Loucy (cell line): Measurements from ENCODE around the gene ZNF93.
"Not testable (repeated sequence)": the region's sequence is repeated elsewhere in the genome, so short reads cannot be mapped to it uniquely, and the experiment has no call there.

Experiments
- H2AFZ ChIP-seq: fragments of 200-600 bp; sonication (generic); 2 replicates; pipeline ENCODE4 v1.6.0; 2016; ENCODE audit warnings: antibody characterized with exemption, mild to moderate bottlenecking, low read length, moderate library complexity
- H3F3A ChIP-seq: fragments of 200-600 bp; 2 replicates; pipeline ENCODE4 v1.6.0; 2016; ENCODE audit warnings: antibody characterized with exemption, low read depth, mild to moderate bottlenecking
- H3K27me3 ChIP-seq: fragments of 200-600 bp; sonication (generic); 2 replicates; pipeline ENCODE4 v1.6.1; 2014; ENCODE audit warnings: low read length, mild to moderate bottlenecking; ENCODE audit not compliant: insufficient read depth, poor library complexity, severe bottlenecking
- H3K36me3 ChIP-seq: fragments of 200-600 bp; sonication (generic); 2 replicates; pipeline ENCODE4 v1.6.1; 2016; ENCODE audit warnings: low read length; ENCODE audit not compliant: insufficient read depth
- H3K4me1 ChIP-seq: fragments of 200-600 bp; sonication (generic); 2 replicates; pipeline ENCODE4 v1.5.1; 2014; ENCODE audit warnings: low read length, mild to moderate bottlenecking; ENCODE audit not compliant: insufficient read depth, poor library complexity, severe bottlenecking
- H3K4me2 ChIP-seq: fragments of 200-600 bp; sonication (generic); 2 replicates; pipeline ENCODE4 v1.6.0; 2014; ENCODE audit warnings: antibody characterized with exemption, low read length, low read depth, mild to moderate bottlenecking; ENCODE audit not compliant: poor library complexity, severe bottlenecking
- H3K4me3 ChIP-seq: fragments of 200-600 bp; sonication (generic); 2 replicates; pipeline ENCODE4 v1.5.1; 2014; ENCODE audit warnings: low read length, mild to moderate bottlenecking, mixed read lengths; ENCODE audit not compliant: poor library complexity, severe bottlenecking
- H3K79me2 ChIP-seq: fragments of 200-600 bp; sonication (generic); 2 replicates; pipeline ENCODE4 v1.6.1; 2014; ENCODE audit warnings: low read length; ENCODE audit not compliant: insufficient read depth
- H3K9ac ChIP-seq: fragments of 200-600 bp; sonication (generic); 2 replicates; pipeline ENCODE4 v1.6.0; 2014; ENCODE audit warnings: mild to moderate bottlenecking, low read depth, low read length, moderate library complexity; ENCODE audit not compliant: poor library complexity, severe bottlenecking
- H3K9me2 ChIP-seq: fragments of 200-600 bp; sonication (generic); replicated peaks from 2 replicates; pipeline ENCODE4 v1.6.1; 2016; ENCODE audit warnings: low read depth, low read length, mixed read lengths
- H3K9me3 ChIP-seq: fragments of 200-600 bp; sonication (generic); 2 replicates; pipeline ENCODE4 v1.6.1; 2014; ENCODE audit warnings: mild to moderate bottlenecking, antibody characterized with exemption, low read length, low read depth; ENCODE audit not compliant: insufficient read depth
- H4K20me1 ChIP-seq: fragments of 200-600 bp; sonication (generic); 2 replicates; pipeline ENCODE4 v1.6.0; 2014; ENCODE audit warnings: antibody characterized with exemption, low read length, mild to moderate bottlenecking; ENCODE audit not compliant: insufficient read depth, poor library complexity, severe bottlenecking
- CTCF ChIP-seq: fragments of 200-600 bp; sonication (generic); conservative IDR thresholded peaks from 2 replicates; pipeline ENCODE4 v1.5.1; 2014; ENCODE audit warnings: mild to moderate bottlenecking, antibody characterized with exemption, low read length
- EZH2phosphoT487 ChIP-seq: fragments of 200-600 bp; IDR thresholded peaks from 2 replicates; pipeline ENCODE4 v1.6.1; 2018; ENCODE audit warnings: antibody characterized with exemption, mild to moderate bottlenecking, moderate library complexity, borderline replicate concordance

The ZNF93 gene

DNA sequence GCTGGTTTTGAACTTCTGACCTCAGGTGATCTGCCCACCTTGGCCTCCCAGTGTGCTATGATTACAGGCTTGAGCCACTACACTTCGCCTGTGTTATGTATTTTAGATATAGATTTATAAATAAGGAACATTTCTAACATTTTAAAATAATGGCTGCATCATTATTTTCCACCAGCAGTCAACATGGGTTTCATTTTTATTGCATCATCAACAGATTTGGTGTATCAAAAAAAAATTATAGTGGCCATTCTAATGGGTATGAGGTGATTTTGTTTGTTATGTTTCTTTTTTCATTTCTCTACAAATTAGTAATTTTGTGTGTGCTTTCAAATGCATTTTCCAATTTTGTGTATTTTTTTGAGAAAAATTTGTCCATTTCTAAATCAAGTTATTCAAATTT lies 16.2 kb upstream of the ZNF93 start:
- H3K27me3 ChIP-seq, result no peaks in the 10 kb centered on the region
- no peak overlapping the region for H3K4me2 ChIP-seq
- no peak overlapping the region for H2AFZ ChIP-seq
- H3K4me1 ChIP-seq, result no peaks in the 10 kb centered on the region
- H3K79me2 ChIP-seq, result peaks cover 34% of the 10 kb centered on the region
- no peaks in the 10 kb centered on the region for H3K9me2 ChIP-seq
- no peak overlapping the region for H3K4me3 ChIP-seq
- H3K9ac ChIP-seq, result no peak overlapping the region
- H3F3A ChIP-seq, result no peaks in the 10 kb centered on the region
- TF ChIP-seq EZH2phosphoT487 (no peak), CTCF (no peak)
- H4K20me1 ChIP-seq, result no peaks in the 10 kb centered on the region
- H3K36me3 ChIP-seq, result peaks cover 60% of the 10 kb centered on the region; the same call in 1 of the 2 replicates
- peaks cover 4% of the 10 kb centered on the region; the same call in 1 of the 2 replicates for H3K9me3 ChIP-seq

GRCh38 chr19:19892055-19892941 lies 8.4 kb upstream of the ZNF93 start:
- H3K9ac ChIP-seq, H3F3A ChIP-seq, H2AFZ ChIP-seq, H3K4me1 ChIP-seq, H3K4me3 ChIP-seq, H3K27me3 ChIP-seq, H3K9me2 ChIP-seq, H3K4me2 ChIP-seq, H4K20me1 ChIP-seq: not testable (repeated sequence)
- Histone ChIP-seq H3K36me3 (peaks cover 54% of the 10 kb centered on the region), H3K9me3 (peaks cover 44% of the 10 kb centered on the region), H3K79me2 (peaks cover 23% of the 10 kb centered on the region)

- H2AFZ ChIP-seq, result peak overlapping the region; percentile 76
- H3K4me3 ChIP-seq, result peak overlapping the region; percentile 88
- H3K79me2 ChIP-seq, result peaks cover 44% of the 10 kb centered on the region
- peak overlapping the region; percentile 91 for H3K4me2 ChIP-seq
- H3K9me3 ChIP-seq, result peaks cover 3% of the 10 kb centered on the region; the same call in 1 of the 2 replicates
- H3K36me3 ChIP-seq, result no peaks in the 10 kb centered on the region
- peaks cover 33% of the 10 kb centered on the region for H4K20me1 ChIP-seq
- no peaks in the 10 kb centered on the region for H3K9me2 ChIP-seq
- 0 out of 2 replicates have a peak, but pooled peaks cover 3% of the 10 kb centered on the region for H3F3A ChIP-seq
- no peaks in the 10 kb centered on the region for H3K27me3 ChIP-seq
- peaks cover 34% of the 10 kb centered on the region for H3K4me1 ChIP-seq
- peak overlapping the region; percentile 91 for H3K9ac ChIP-seq
- TF ChIP-seq EZH2phosphoT487 (no peak), CTCF (no peak)
Observed at GRCh38 chr19:19900139-19900728, 512 bp upstream of the ZNF93 start.

DNA sequence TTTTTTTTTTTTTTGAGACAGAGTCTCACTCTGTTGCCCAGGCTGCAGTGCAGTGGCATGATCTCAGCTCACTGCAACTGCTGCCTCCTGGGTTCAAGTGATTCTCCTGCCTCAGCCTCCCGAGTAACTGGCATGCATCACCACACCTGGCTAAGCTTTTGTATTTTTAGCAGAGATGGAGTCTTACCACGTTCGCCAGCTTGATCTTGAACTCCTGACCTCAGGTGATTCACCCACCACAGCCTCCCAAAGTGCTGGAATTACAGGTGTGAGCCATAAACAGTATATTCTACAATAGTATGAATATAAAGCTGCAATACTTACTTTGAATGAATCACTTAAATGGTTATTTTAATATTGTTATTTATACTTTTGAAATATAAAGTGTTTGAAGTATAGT lies 6.8 kb downstream of the ZNF93 start:
- Histone ChIP-seq H3K79me2 (peaks cover 100% of the 10 kb centered on the region), H3K4me2 (peak overlapping the region; percentile 91), H3K4me1 (peaks cover 70% of the 10 kb centered on the region)

More for the DNA sequence above, 6.8 kb downstream of the ZNF93 start:
- not testable (repeated sequence) for H3K9ac ChIP-seq, H3K9me3 ChIP-seq, H3F3A ChIP-seq, H3K27me3 ChIP-seq, H3K9me2 ChIP-seq, H2AFZ ChIP-seq
- Histone ChIP-seq H3K36me3 (peaks cover 13% of the 10 kb centered on the region; the same call in 1 of the 2 replicates), H3K4me3 (peak overlapping the region; percentile 88), H4K20me1 (peaks cover 88% of the 10 kb centered on the region)
